ENCODE data around the gene SAFB.
"Not testable (repeated sequence)": the region's sequence is repeated elsewhere in the genome, so short reads cannot be mapped to it uniquely, and the experiment has no call there.

The SAFB gene

GRCh38 chr19:5688262-5688881 lies 65.5 kb downstream of the SAFB start:
- DNase-seq: not testable (repeated sequence)

- peak; percentile 97 for DNase-seq
Observed at GRCh38 chr19:5690125-5690954, 67.5 kb downstream of the SAFB start, which contains the start of gene RPL36. Gene RPL36 (plus strand): TSS chr19:5690295. CDS start chr19:5690508, 213 bp downstream.

GRCh38 chr19:5690955-5691821 lies 68.3 kb downstream of the SAFB start:
- no peak for DNase-seq

GRCh38 chr19:5691822-5692722 lies 69.2 kb downstream of the SAFB start:
- DNase-seq: no peak

GRCh38 chr19:5692723-5693194 lies 69.9 kb downstream of the SAFB start:
- no peak for DNase-seq

DNA sequence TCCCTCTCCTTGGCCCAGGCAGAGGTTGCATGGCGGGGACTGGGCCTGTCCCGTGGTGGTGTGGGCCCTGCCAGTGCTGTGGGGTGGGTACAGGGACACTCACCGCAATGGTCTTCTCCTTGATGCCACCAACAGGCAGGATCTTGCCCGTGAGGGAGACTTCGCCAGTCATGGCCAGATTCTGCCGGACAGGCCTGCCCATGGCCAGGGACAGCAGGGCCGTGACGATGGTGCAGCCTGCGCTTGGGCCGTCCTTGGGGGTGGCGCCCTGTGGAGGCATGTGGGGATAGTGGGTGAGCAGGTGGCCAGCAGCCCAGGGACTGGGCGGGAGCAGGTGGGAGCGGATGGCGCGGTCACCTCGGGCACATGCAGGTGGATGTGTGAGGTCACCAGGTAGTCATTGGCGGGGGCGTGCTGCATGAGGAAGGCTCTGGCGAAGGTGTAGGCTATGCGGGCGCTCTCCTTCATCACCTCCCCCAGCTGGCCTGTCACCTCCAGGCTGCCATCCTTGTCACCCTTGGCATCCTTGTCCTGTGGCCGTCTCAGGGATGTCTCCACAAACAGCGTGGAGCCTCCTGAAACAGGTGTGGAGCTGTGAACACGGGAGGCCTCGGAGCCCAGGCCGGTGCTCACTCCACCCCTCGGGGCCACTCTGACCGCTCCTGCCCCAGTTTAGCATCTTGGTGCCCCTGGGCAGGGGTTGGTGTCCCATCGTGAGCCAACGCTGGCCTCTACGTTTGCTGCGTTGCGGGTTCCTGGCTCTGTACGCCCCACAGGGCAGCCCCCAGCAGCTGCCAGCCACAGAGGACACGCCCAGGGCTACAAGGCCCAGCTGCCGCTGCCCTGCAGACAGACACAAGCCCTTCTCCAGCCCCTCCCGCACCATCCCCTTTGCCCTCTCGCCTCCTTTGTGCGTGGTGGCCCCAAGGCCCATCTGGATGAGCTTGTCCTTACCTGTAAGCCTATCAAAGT lies 70.6 kb downstream of the SAFB start:
- DNase-seq: no peak

GRCh38 chr19:5694167-5694955 lies 71.5 kb downstream of the SAFB start:
- no peak for DNase-seq

- no peak for DNase-seq
Observed at GRCh38 chr19:5694956-5695648, 72.2 kb downstream of the SAFB start.

- DNase-seq: no peak
Observed at GRCh38 chr19:5695649-5696195, 72.8 kb downstream of the SAFB start.

DNA sequence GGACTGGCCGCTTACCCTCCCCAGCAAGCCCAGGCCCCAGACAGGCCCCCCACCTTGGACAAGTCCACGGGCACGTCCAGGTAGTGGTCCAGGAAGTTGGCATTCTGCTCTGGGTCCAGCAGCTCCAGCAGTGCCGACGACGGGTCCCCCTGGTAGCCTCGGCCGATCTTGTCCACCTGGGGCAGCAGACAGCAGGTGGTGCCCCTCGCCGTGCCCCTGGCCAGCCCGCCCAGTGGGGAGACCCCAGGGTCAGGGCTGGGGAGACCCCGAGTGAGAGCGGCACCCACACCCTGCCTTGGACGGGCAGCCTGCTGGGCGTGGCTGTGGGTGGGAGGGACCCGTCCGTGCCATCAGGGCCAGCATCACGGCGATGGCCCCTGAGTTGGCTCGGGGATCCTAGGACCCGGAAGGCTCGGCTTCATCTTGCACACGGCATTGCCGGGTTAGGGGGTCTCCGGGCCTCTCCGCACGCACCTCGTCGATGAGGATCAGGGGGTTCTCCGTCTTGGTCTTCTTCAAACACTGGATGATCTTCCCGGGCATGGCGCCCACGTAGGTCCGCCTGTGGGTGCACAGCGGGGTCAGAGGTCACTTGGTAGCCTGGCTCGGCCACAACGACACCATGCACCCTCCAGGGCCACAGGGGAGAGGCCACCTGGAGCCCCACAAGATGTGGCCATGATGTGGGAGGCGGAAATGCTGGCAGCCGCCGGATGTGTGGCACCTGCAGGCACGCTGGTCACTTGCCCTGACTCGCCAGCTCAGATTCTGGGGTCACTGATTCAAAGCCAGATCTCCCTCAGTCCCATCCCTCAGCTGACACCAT lies 73.5 kb downstream of the SAFB start:
- DNase-seq: no peak

DNA sequence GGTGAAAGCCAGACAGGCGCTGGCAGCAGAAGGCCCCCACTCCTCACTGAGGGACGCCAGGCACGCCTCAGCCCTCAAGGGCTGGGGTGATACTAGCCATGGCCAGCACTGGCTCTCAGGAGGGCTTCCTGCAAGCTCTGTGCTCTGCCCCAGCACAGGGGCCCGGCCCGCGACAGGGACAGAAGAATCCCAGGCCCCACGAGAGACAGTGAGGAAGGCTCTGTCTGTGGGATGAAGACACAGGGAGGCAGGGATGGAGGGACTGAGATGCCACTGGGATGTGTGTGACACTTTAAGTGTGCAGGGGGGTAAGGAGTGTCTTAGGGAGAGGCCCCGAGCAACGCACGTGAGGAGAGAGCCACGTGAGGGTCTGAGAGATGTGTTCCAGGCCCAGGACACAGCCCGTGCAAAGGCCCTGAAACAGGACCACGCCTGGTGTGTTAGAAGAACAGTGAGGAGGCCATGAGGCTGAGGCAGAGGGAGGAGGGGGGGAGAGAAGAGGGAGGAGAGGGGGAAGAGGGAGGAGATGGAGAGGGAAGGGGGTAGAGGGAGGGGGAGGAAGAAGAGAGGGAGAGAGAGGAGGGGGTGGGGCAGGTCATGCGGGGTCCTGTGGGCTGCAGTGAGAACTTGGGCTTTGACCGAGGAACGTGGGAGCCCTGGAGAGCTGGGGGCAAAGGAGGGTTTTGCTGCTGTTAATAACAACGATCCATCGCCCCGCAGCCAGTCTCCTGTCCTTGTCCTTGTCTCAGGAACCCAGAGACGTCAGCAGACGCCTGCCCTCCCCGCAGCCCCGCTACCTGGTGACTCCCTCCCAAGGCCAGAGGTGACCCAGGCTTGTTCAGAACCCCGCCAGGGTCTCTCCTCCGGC lies 74.4 kb downstream of the SAFB start:
- no peak for DNase-seq

DNA sequence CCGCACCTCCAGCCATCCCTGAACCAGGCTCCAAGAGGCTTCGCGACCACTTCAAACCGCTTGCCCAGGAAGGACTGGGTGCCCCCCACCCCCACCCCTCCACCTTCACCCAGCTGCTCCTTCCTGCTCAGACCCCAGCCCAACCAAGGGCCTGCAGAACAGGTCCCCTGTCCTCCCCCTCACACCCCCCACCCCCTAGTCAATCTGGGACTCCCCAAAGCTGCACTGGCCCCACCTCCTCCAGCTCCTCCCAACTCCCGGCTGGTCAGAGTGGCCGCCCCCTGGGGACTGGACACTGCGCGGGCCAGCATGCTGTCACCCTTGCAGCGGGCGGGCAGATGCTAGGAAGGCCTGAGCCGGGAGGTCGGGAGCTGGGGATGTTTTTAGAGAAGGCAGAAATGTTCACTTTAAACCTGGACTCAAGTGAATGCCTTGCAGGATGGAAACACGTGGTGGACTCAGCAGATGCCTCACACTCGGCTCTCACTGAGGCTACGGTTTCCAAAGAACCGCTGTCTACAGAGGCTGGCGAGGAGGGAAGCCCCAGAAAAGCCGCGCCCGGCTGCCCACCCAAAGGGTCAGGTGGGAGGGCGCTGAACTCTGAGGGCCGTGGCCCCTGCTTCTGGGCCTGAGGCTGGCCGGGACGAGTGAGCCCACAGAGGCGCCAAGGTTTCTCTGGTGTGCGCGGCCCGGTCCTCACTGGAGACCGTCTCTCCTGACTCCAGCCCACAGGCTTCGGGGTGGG lies 75.2 kb downstream of the SAFB start:
- no peak for DNase-seq

DNA sequence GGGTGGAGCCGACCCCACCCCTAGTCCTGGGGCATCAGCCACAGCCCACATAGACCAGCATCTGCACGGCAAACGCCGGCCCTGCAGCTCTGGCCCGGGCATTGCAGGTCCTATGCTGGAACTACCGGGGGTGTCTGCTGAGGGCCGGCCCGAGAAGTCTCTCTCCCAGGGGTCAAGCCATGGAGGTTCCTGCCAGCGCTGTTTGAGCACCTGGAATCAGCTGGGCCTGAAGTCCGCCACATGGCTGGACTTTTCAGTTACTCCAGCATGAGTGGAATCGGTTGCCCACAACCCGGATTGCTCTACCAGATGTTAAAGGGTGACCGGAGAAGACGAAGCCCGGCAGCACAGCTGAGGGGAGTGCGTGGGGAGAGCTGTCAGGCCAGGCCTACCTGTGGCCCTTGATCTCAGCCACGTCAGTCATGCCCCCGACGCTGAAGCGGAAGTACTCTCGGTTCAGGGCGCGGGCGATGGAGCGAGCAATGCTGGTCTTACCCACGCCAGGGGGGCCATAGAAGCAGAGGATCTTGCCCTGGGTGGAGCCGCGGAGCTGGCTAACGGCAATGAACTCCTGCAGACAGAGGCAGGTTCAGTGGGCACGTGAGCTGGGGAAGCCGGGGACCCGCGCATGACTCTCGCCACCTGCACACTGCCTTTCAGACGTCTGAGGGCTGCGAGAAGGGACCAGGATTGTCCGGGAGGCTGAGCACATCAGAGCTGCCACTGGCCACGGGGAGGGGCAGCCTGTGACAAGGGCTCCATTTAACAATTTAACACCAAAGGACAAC lies 75.9 kb downstream of the SAFB start:
- DNase-seq: no peak

DNA sequence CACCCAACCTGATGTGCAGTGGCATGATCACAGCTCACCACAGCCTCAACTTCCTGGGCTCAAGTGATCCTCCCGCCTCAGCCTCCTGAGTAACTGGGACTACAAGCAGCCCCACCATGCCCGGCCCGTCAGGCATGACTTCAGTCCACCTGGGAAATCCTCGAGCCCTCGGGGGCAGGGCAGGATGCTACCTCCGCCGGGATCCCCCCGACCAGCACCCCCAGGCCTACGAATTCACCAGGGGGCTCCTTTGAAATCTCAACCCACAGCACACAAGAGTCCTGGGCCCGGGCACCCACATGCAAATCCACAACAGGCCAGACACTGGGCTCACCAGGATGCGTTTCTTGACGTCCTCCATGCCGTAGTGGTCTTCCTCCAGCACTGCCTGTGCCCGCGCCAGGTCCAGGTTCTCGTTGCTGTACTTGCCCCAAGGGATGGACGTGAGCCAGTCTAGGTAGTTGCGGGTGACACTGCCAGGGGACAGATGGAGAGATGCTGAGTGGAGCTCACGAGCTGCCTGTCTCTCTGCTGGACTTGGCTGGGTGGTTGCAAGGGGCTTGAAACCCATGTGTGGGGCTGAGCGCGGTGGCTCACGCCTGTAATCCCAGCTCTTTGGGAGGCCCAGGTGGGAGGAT lies 77.7 kb downstream of the SAFB start:
- no peak for DNase-seq

GRCh38 chr19:5702053-5702410 lies 79.1 kb downstream of the SAFB start:
- not testable (repeated sequence) for DNase-seq

Data from GDM1 (cell line).